ENCODE data around the gene PROSER3. TPM values are rescaled to one million over a fixed set of nuclear protein-coding genes. Genes with fewer than 3 reads are reported as not detected.

The PROSER3 gene
- total and polyA plus RNA-seq, 2 of the 13 experiments (the other 11 are each of a cell fraction or from before 2014, with no cell fraction given), result 5.1 to 5.7 TPM

DNA sequence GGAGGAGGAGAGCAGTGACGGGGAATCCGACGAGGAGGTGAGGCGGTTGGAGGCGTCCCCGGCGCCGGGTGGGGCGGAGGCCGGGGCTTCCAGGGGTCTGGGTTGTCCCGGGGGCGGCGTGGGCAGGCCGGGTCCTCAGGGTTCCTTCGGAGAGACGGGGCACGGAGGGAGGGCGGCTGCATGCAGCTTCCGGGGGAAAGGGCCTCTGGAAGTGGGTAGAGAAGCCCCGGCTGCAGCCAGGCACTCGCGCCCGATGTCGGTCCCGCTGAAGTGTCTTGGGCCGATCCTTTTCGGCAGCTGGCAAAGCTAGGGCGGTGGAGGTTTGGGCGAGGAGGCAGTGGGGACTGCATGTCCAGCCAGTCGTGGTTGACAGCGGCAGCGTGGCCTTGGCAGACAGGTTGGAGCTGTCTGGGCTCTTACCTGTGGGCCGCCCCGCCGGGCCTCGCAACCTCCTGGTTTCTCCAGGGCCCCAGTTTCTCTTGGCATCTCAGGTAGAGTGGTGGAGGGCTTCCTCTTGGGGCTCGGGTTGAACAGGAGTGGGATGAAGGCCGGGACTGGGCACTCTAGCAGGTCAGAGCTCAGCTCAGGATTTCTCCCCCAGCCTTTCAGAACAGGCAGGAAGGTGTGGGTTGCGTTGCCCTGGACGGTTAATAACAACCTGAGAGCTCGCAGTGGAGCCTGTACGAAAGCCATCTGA, 39.5 kb upstream of the PROSER3 start (continued):
- TF ChIP-seq LRRFIP1 (CRISPR knock-in tag; conservative IDR thresholded peaks at IDR 0.05) (no peak), GABPB1 (CRISPR knock-in tag; IDR thresholded peaks at IDR 0.05) (peak; percentile 57), ZFAT (CRISPR knock-in tag; conservative IDR thresholded peaks at IDR 0.05) (no peak), ZFY (CRISPR knock-in tag; IDR thresholded peaks at IDR 0.05) (peak; percentile 13; the same call in 1 of the 2 replicates), ZNF616 (CRISPR knock-in tag; IDR thresholded peaks at IDR 0.05; ENCODE audit: low read depth) (no peak), UBTF (CRISPR knock-in tag; IDR thresholded peaks at IDR 0.05) (peak; percentile 76), MTF1 (CRISPR knock-in tag; IDR thresholded peaks at IDR 0.05) (no peak), ZNF598 (CRISPR knock-in tag; IDR thresholded peaks at IDR 0.05; ENCODE audit: borderline replicate concordance) (peak; percentile 87; the same call in 1 of the 2 replicates), ZNF557 (CRISPR knock-in tag; IDR thresholded peaks at IDR 0.05) (no peak), SALL2 (CRISPR knock-in tag; IDR thresholded peaks at IDR 0.05) (no peak), MEF2D (CRISPR knock-in tag; IDR thresholded peaks at IDR 0.05) (peak; percentile 20; the same call in 1 of the 2 replicates), ZFX (CRISPR knock-in tag; IDR thresholded peaks at IDR 0.05; ENCODE audit: low read depth) (peak; percentile 34; the same call in 1 of the 2 replicates), EED (CRISPR knock-in tag; IDR thresholded peaks at IDR 0.05) (0 out of 2 replicates have a peak, but pooled peaks have one; percentile 50), TP53 (CRISPR knock-in tag; conservative IDR thresholded peaks at IDR 0.05) (no peak), ZNF546 (CRISPR knock-in tag; conservative IDR thresholded peaks at IDR 0.05) (no peak), ZNF280B (CRISPR knock-in tag; IDR thresholded peaks at IDR 0.05; ENCODE audit: borderline replicate concordance) (peak; percentile 26; the same call in 1 of the 2 replicates), HDAC1 (CRISPR knock-in tag; IDR thresholded peaks at IDR 0.05) (peak; percentile 61; the same call in 1 of the 2 replicates)
- TF ChIP-seq, protein P1, sequence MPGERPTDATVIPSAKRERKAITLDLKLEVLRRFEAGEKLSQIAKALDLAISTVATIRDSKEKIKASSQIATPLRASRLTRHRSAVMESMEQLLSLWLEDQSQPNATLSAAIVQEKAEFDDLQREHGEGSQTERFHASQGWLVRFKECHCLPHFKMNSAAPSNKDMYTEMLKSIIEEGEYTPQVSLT (CRISPR knock-in tag; IDR thresholded peaks at IDR 0.05; ENCODE audit: borderline replicate concordance, low read depth), result no peak
- TF ChIP-seq, protein P2, sequence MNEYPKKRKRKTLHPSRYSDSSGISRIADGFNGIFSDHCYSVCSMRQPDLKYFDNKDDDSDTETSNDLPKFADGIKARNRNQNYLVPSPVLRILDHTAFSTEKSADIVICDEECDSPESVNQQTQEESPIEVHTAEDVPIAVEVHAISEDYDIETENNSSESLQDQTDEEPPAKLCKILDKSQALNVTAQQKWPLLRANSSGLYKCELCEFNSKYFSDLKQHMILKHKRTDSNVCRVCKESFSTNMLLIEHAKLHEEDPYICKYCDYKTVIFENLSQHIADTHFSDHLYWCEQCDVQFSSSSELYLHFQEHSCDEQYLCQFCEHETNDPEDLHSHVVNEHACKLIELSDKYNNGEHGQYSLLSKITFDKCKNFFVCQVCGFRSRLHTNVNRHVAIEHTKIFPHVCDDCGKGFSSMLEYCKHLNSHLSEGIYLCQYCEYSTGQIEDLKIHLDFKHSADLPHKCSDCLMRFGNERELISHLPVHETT (CRISPR knock-in tag; conservative IDR thresholded peaks at IDR 0.05), result no peak
- TF ChIP-seq, protein P3, sequence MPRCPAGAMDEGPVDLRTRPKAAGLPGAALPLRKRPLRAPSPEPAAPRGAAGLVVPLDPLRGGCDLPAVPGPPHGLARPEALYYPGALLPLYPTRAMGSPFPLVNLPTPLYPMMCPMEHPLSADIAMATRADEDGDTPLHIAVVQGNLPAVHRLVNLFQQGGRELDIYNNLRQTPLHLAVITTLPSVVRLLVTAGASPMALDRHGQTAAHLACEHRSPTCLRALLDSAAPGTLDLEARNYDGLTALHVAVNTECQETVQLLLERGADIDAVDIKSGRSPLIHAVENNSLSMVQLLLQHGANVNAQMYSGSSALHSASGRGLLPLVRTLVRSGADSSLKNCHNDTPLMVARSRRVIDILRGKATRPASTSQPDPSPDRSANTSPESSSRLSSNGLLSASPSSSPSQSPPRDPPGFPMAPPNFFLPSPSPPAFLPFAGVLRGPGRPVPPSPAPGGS (CRISPR knock-in tag; IDR thresholded peaks at IDR 0.05), result peak; percentile 49; the same call in 1 of the 2 replicates

All from HepG2 (cell line).